ENCODE data around the gene UBE2J2.

The UBE2J2 gene

DNA sequence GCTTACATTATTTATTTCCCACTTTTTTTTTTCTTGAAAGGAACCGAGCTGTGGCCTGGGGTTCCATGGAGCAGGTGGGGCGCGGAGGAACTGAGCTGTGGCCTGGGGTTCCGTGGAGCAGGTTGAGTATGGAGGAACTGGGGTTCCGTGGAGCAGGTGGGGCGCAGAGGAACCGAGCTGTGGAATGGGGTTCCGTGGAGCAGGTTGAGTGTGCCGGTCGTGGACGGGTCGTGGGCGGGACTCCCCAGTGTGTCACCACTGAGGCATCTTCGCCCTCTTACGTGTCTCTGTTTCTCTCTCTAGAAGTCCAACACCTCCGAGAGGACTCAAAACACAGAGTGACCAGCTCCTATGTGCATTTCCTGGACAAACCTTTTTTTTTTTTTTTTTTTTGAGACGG is 5.4 kb upstream of the UBE2J2 start:
- DNase-seq, result no peak

DNA sequence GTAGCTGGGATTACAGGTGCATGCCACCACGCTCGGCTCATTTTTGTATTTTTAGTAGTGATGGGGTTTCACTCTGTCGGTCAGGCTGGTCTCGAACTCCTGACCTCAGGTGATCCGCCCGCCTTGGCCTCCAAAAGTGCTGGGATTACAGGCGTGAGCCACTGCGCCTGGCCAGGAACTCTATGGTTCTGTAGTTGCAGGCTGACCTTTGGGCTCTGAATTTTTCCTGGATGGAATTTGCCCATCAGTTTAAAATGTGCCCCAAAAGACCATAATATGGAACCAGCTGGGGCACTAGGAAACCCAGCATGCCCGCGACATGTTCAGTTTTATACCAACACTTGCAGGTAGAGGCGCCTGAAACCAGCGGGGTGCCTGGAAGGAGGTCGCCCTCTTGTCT is 5.0 kb upstream of the UBE2J2 start:
- no peak for DNase-seq

DNA sequence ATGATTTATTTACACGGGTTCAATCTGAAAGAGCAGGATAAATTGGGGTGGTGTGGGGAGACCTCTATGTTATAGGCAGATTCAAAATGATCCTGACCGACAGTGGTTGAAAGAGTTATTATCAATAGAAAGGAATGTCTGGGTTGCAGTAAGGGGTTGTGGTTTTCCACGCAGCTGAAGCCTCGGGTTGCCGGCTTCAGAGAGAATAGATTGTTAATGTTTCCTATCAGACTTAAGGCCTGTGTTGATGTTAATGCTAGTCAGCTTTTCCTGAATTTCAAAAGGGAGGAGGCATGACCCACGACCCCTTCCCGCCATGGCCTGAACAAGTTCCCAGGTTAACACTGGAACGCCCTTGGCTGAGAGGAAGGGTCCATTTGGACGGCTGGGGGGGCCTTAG is 2.2 kb upstream of the UBE2J2 start:
- no peak for DNase-seq

DNA sequence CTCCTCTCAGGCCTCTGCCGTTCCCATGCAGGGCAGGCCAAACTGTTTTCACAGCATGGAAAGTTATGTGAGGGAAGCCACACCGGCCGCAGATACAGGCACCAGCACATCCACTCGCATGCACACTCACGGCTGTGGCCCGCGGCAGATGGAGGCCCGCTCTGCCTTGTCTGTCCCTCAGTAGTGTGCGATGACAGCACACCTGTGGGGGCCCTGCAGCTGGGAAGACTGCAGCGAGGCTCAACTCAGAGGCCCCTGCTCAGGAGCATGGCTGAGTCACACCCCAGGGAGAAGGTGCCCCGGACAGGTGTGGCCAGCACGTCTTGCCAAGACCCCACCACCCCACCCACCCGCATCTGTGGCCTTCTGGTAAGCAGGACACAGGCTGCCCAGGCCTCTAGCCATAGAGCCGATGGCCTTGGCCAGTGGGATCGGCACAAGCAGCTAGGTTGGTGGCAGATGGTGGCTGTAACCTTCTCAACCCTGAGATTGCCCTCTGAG is 1.3 kb upstream of the UBE2J2 start:
- DNase-seq, result no peak

DNA sequence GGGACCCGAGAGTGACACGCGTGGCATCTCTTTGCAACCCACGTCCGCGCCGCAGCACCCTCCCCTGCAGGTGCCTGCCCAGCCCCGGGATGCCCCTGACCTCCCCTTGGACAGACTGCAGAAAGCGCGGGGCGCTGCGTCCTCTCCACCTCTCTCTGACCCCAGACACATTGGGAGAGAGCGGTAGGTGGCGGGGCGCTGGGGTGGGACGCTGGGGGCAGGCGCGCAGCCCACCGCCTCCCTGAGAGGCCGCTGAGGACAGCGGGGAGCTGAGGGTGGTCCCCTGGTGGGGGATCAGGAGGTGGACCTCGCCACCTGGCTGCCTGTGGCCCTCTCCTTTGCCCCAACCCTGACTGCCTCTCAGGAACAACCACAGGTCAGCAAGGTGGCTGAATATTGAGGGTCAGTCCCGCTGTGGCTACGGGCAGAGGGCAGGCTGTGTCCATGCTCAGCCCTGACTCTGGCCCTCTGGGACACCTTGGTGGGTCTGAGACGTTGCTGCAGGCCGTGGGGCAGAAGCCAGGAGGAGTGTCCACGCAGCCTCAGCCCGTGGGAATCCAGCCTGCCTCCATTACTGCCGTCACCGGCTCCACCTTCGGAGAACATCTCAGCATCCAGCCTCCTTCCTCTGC is 761 bp upstream of the UBE2J2 start:
- no peak for DNase-seq

DNA sequence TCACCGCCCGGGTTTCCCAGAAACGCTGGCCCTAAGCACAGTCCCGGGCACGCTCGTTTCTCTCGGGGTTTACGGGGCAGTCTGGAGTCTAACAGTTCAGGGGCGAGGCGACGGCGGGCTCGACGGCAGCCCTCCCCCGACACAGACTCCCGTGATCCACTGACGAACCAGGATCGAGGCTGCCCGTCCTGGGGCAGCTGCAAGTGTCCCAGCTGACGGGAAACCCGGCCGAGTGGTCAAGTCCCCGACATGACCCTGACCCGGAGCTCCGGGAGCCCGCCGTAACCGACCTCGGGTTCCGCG is 494 bp downstream of the UBE2J2 start:
- no peak for DNase-seq

DNA sequence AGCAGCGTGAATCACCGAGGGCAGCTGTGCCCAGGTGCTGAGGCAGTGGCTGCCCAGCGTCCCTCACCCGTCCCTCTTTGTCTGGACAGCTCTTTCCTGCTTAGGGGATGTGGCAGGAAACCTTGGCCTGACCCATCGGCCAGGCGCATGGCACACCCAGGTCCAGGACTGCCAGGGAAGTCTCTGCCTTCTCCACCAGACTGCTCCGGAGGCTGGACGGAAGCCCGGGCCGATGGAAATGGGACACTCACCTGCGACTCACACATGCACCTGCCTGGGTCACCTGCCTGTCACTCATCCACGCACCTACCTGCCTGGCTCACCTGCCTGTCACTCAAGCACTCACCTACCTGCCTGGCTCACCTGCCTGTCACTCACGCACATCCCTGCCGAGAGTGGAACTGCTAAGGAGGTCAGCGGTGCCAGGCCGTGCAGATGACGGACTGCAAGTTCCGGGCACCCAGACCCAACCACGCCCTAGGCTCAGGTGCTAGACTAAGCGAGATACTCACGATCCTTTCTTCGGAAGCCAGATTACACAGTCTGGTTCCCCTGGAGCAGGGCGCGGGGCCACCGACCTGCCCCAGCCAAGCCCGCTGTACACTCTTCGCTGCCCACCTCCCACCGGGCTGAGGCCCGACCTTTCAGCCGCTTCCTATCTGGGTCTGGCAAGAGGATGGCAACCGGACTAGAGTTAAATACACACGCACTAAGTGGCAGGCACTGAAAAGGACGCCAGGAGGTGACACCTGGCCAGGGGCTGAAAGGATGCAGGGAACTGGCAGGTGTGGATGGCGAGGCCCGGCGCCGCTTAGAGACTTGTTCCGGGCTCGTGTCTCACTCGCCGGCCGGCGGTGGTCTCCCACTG is 1.1 kb downstream of the UBE2J2 start:
- no peak for DNase-seq

DNA sequence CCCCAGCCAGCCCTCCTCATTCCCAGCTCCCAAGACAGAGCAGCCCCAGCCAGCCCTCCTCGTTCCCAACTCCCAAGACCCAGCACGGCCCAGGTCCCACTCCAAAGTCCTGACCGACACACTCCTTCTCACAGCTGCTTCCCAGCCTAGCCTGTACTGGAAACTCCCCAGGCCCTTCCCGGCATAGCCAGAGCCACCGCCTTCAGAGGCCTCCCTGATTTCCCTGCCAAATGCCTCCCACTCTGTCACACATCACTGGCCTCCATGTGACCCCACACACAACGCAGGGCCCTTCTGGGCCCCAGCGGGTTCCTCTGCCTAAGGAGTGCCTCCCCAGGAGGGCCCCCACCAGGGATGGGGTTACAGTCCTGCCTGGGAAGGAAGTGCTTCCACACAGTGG is 2.8 kb downstream of the UBE2J2 start:
- DNase-seq, result no peak

DNA sequence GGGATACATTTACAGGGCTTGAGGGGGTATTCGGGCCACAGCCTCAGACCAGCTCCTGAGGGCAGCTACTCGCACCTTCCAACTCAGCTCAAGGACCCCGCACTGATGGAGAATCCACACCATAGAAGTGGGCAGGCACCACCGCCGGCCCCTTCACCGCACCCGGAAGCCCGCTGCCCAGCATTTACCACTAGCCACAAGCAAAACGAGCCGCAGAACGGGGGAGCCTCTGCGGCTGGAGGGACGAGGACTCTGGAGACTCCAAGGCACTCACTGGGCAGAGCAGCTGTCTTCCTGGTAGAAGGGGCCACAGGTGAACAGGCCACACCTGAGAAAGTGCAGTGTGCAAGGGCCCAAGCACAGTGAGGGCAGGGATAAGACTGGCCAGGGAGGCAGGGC is 5.4 kb downstream of the UBE2J2 start:
- no peak for DNase-seq

DNA sequence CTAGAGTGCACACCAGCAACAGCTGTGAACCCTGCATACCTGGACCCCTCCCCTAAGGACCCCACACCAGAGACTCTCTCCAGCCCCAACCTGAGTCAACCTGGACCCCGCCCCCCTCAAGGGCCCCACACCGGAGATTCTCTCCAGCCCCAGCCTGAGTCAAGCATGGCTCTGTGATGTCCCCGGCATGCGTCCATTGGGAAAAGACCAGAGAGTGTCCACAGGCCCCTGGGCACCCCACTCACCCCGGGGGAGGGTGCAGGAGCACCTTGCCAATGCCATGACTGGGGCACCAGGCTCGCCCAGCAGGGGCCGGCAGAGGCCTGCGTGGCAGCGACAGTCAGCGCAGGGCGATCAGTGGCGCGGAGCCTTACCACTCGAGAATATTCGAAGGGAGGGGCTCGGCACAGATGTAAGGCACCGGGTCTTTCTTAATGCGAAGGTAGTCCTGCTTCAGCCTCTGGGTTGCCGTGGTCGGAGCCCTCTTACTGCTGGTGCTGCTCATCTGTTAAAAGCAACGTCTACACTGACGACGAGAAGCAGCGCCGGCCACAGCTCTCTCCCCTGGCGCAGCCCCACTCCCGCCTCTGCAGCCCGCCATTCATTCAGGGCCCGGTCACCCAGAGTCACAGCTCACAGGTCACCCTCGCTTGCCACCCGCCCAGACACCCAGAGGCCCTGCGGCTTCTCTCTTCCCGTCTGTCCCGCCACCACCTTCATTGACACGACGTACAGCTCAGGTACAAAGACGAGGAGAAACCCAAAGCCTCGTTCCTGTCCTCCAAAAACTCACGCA is 6.0 kb downstream of the UBE2J2 start:
- no peak for DNase-seq

DNA sequence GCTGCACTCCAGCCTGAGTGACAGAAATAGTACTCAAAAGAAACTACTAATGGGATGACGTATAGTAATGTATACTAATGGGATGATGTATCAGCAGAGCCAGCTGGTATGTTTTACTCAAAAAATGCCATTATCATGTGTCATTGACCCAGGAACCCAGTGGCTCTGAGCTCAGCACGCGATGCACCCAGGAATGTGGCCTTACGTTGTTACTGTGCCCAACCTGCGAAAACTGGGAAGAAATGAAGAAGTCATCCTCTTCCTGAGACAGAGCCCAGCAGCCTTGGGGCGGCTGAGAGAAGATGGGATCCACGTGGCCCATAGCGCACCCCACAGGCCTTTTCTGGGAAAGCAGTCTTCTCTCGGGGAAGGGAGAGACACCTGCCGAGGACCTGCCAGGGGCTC is 8.8 kb downstream of the UBE2J2 start:
- DNase-seq, result no peak

DNA sequence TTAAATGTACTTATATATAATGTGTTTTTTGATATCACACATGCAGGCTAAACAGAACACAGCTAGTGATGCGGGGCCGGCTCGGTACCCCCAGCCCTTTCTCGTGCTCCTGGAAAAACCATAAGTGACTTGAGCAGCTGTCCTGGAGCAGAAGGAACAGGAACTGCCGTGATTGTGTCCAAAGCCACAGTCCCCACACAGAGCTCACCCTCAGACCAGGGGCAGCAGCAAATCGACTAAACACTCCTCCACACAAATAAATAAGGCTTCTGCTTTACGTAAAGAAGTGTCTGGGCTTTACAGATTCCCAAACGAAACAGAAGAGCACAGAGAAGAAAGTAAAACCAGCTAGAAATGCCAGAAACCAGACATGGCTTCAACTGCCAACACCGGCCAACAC is 9.6 kb downstream of the UBE2J2 start:
- no peak for DNase-seq

DNA sequence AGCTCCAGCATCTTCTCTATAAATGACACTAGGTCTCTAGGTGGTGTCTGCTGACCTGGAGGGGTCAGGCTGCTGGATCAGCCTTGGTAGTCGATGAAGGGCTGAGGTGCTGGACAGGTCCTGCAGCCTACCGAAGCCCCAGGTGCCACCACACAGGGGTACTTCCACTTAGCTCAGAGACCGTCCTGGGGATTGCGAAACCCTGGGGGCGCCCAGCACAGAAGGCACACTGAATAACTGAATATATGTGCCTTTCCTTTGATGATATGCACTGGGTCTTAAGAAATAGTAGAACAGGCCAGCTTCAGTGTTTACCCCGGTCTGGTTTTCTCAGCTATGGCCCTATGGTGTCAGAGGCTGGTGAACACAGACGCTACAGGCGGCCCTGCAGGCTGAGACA is 10.9 kb downstream of the UBE2J2 start:
- no peak for DNase-seq

DNA sequence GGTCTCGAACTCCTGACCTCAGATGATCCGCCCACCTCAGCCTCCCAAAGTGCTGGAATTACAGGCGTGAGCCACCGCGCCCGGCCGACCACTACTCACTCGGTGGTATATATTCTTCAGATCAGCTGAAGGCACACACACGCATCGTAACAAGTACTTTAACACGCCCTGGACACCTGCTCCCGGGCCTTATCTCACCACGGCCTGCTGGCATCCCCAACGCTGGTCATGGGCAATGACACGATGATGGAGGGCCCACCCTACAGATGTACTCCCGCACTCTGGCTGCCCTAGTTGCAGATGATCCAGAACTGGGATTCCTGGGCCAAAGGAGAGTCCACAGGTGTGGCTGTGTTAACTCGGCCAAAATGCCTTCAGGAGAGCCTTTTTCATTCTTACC is 11.6 kb downstream of the UBE2J2 start:
- DNase-seq, result no peak

DNA sequence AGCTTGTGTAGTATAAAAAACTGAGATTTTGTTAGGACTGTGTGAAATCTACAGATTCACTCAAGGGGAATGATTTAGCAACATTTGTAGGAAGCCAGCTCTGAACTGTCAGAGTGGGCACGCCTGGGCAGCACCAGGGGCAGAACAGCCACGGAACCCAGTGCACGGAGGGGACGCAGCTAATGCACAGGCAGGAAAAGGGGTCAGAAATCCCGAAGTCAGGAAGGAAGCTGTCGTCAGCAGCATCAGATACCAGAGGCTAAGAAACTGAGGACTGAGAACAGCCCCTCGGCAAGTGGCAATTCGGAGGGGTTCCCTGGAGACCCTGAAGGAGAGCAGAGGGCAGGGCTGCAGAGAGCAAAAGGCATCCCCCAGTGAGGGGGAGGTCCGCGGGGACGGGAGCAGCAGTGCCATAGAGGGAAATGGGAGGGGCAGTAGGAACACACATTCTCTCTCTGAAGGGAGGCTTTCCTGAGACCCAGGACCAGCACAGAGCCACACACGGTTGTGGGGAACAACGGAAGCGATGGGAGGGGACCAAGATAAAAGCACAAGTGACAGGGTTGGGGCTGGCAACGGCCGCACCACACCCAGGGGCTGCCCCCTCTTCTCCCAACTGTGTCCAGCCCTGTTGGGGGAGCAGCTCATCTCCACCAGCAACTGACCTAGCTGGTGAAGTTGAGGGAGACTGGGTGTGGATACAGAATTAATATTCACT is 12.7 kb downstream of the UBE2J2 start:
- no peak for DNase-seq

DNA sequence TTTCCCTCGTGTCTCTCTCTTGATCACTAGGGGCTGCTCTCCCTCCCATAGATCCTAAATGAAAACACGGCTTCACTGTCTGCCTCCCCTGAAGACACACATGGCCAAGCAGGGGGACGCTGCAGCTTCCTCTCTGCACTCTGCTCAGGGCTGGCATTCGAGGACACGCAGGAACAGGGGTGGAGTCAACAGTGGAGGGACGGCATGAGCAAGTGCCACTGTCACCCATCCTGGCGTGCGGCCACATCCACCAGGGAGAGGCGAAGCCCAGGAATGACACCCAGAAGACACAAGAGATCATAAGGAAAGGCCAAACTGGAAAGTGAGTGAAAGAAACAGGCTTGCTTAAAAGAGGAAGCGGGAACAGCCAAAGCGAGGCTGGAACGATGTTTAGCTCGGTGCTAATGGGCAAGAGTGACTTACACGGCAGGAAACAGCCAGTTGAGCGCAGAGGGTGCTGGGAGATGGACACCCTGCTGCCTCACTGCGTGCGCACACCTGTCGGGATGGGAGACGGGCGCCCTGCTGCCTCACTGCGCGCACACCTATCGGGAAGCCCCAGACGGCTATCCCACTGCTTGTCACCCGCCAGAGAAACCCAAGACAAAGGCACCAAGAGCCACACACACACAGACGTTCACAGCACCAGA is 13.6 kb downstream of the UBE2J2 start:
- no peak for DNase-seq

DNA sequence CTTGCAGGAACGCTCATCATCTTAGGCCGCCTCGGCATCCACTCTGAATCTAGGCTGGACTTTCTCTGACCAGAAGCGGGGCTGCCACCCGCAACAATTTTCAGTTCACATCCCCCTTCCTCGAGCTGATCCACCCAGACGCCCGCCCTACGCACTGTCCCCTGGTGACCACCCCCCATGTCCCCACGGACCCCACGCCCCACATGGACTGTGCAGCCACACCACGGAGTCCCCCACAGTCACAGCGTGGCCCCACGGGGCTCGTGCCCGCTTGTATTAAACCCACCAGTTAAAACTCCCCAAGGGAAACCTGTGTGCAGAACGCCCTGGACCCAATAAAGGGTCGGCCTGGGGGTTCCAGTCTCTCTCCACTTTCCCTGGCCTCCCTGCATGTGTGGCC is 14.1 kb downstream of the UBE2J2 start:
- no peak for DNase-seq

DNA sequence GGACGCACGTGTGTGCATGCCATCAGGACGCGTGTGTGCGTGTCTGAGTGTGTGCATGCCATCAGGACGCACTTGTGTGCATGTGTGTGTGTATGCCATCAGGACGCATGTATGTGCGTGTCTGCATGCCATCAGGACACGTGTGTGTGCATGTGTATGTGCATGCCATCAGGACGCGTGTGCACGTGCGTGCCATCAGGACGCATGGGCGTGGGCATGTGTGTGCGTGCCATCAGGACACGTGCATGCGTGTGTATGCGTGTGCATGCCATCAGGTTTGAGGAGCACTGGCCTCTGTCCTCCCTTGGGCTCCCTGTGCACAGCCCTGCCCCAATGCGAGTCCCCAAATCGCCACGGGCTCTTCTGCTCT is 14.6 kb downstream of the UBE2J2 start:
- no peak for DNase-seq

DNA sequence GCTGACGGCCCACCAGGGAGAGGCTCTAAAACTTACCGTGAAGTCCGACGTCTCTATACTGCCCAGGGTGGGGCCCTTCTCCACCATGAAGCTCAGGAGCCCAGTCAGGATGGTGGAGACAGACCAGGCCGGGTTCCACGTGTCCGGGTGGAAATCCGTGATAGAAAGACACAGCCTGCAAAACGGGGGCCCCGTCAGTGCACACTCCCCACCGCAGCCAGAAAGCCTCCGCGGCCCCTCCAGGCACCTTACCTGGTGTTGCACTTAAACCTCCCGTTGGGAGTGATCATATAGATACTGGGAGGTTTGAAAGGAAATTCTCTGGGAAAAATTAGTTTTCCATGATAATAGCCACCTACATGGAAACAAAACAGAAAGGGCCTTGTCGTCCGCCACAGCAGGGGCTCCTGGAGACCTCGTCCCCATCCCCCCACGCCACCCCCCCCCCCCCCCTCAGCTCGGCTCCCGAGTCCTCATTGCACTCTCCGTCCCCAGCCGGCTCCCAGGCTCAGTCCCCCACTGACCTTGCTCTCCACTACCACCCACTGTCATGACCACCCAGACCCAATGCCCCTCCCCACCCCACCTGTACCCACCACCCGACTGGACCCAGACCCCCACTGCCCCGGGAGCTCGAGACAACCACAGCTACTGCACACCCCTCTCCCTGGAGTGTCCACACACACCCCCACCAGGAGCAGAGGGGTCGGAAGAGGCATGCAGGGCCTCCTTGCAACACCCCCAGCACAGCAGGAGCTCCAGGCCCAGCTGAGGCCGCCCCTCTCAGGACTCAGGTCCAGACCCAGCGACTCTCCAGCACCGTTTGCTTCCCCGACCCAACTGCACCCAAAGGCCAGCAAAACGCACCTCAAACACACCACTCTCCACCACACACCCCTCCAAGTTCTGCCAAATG is 16.4 kb downstream of the UBE2J2 start:
- DNase-seq, result no peak

DNA sequence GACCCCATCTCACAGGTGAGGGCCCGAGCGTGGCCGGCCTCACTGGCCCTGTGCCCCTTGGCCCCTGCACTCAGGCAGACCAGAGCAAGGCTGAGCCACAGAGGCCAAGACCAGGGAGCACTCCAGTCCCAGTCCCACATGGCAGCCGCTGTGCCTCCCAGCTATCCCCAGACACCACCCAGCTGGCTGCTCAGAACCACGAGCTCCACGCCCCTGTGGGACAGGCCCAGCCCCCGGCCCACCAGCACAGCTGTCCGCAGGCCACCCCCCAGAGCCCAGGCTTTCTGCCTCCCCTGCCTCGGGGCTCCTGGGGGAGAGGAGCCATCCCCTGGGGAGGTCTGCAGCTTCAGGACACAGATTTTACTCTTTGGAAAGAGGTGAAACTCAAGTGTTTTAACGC is 18.0 kb downstream of the UBE2J2 start:
- no peak for DNase-seq

DNA sequence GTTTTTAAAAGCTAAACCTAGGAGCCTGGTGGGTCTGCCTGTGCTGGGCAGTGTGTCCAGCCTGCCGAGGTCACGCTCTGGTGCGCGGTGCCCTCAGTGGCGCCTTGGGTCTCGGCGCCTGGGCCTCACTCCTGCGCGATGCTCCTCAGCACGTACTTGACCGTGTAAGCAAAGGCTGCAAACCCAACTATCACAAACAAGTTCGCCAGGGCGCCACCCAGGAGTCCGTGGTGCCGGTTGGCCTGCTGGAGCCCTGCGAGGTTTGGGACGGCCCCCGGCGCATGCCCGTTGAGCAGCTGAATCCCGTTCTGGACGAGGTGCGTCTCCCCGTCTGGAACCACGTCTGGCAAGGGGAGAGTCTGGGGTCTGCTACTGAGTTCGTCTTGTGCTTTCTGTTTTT is 18.6 kb downstream of the UBE2J2 start:
- DNase-seq, result no peak

DNA sequence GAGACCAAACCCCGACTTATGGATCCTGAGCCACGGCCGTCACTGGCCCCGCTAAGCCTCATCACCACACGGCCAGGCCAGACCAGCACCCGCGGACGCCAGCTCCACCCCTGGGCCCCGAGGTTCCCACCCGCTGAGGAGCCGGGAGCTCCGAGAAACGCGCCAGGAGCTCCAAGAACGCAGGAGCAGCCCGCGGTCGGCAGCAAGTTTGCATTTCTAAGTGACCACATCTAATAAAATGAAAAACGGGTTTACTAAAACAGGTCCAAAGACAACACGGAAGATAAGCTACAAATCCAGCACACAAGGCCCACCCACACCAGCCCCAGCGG is 19.0 kb downstream of the UBE2J2 start:
- no peak for DNase-seq

Measured in NCI-H187 treated with DMSO at 0.1 percent for 48 hours (cell line).